ENCODE measurements around the gene PIAS4.

PIAS4 gene

GRCh38 chr19:4080473-4080872, 72.9 kb downstream of the PIAS4 start:
- no peak for FAIRE-seq

GRCh38 chr19:4081441-4082129, 74.0 kb downstream of the PIAS4 start:
- no peak for FAIRE-seq

- FAIRE-seq, result no peak
These were observed 74.6 kb downstream of the PIAS4 start for GRCh38 chr19:4082172-4082571.

- FAIRE-seq, result no peak
These were observed 76.4 kb downstream of the PIAS4 start for GRCh38 chr19:4083677-4084546.

- FAIRE-seq, result no peak
These were observed 77.0 kb downstream of the PIAS4 start for GRCh38 chr19:4084547-4084877.

- no peak for FAIRE-seq
These were observed 78.9 kb downstream of the PIAS4 start for GRCh38 chr19:4086411-4086867.

GRCh38 chr19:4087787-4088679, 80.5 kb downstream of the PIAS4 start:
- no peak for FAIRE-seq

- no peak for FAIRE-seq
These were observed 81.4 kb downstream of the PIAS4 start for GRCh38 chr19:4088975-4089374.
